ENCODE results near the gene GALNT14.

- TF ChIP-seq ZNF699 (CRISPR knock-in tag; IDR thresholded peaks at IDR 0.05; ENCODE audit: insufficient replicate concordance) (no peak), NFYB (IDR thresholded peaks at IDR 0.05; ENCODE audit: extremely low read depth, insufficient read length) (no peak), SMARCC2 (IDR thresholded peaks at IDR 0.05; ENCODE audit: low read depth) (no peak), GTF2F1 (IDR thresholded peaks at IDR 0.05; ENCODE audit: low read depth, low read length) (no peak), MXI1 (IDR thresholded peaks at IDR 0.05; ENCODE audit: low read depth, low read length) (no peak), ZNF764 (CRISPR knock-in tag; IDR thresholded peaks at IDR 0.05; ENCODE audit: low read depth) (no peak), ZFX (CRISPR knock-in tag; IDR thresholded peaks at IDR 0.05) (no peak), MYNN (IDR thresholded peaks at IDR 0.05) (no peak), MYNN (CRISPR knock-in tag; IDR thresholded peaks at IDR 0.05) (no peak), CTCF (IDR thresholded peaks at IDR 0.05 in 2 of 3, conservative IDR thresholded peaks at IDR 0.05 in 1 of 3; ENCODE audit: insufficient read depth in 2 of 3, low read depth in 1 of 3, low read length in 3 of 3) (no peak), ETV5 (CRISPR knock-in tag; IDR thresholded peaks at IDR 0.05; ENCODE audit: low read depth) (no peak)
Measured at GRCh38 chr2:31163011-31163539, 24.8 kb upstream of the GALNT14 start.
